HCT116 (cell line): ENCODE data around the gene LAMA1.
"Not testable (repeated sequence)": the region's sequence is repeated elsewhere in the genome, so short reads cannot be mapped to it uniquely, and the experiment has no call there.

Source experiments
- CBX3 ChIP-seq: IDR thresholded peaks from 2 replicates; pipeline ENCODE4 v1.6.1; 2012; ENCODE audit warnings: low read depth
- CEBPB ChIP-seq: IDR thresholded peaks from 2 replicates; pipeline ENCODE4 v1.6.1; 2012; ENCODE audit warnings: low read depth
- EZH2 ChIP-seq: fragments of 200-600 bp; sonication (generic); IDR thresholded peaks from 2 replicates; pipeline ENCODE4 v1.6.1; 2017; ENCODE audit warnings: antibody characterized with exemption, mixed run types
- POLR2AphosphoS5 ChIP-seq: IDR thresholded peaks from 2 replicates; pipeline ENCODE4 v1.6.1; 2011; ENCODE audit warnings: mild to moderate bottlenecking, low read depth, low read length, moderate library complexity
- TCF7L2 ChIP-seq: IDR thresholded peaks from 2 replicates; pipeline ENCODE4 v1.7.0; 2011; ENCODE audit warnings: borderline replicate concordance, inconsistent platforms; ENCODE audit not compliant: insufficient read depth, insufficient read length; ENCODE audit errors: extremely low read depth
- TF ChIP-seq, protein P1 (sequence below), 3 experiments: fragments of 200-600 bp in 1 of 3; sonication (generic) in 1 of 3; IDR thresholded peaks in 2 of 3; conservative IDR thresholded peaks in 1 of 3; 2 replicates each; pipeline ENCODE4 v1.5.1; 2012 to 2017; ENCODE audit warnings: low read depth in 2 of 3, low read length in 2 of 3, antibody characterized with exemption in 1 of 3, borderline replicate concordance in 1 of 3, control low read depth in 1 of 3, mild to moderate bottlenecking in 1 of 3, mixed read lengths in 1 of 3, mixed run types in 1 of 3, moderate library complexity in 1 of 3; ENCODE audit not compliant: insufficient read depth in 1 of 3

DNA sequence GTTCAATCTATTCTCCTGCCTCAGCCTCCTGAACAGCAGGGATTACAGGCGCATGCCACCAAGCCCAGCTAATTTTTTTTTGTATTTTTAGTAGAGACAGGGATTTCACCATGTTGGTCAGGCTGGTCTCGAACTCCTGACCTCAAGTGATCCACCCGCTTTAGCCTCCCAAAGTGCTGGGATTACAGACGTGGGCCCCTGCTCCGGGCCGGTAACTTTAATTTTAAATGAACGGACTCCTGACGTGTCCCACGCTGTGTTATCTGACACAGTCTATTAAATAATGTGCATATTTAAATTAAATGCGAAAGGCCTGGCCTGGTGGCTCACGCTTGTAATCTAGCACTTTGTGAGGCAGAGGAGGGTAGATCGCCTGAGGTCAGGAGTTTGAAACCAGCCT is 27.3 kb upstream of the LAMA1 start:
- TF ChIP-seq TCF7L2, POLR2AphosphoS5, EZH2, CBX3, CEBPB: not testable (repeated sequence)
- TF ChIP-seq, protein P1, sequence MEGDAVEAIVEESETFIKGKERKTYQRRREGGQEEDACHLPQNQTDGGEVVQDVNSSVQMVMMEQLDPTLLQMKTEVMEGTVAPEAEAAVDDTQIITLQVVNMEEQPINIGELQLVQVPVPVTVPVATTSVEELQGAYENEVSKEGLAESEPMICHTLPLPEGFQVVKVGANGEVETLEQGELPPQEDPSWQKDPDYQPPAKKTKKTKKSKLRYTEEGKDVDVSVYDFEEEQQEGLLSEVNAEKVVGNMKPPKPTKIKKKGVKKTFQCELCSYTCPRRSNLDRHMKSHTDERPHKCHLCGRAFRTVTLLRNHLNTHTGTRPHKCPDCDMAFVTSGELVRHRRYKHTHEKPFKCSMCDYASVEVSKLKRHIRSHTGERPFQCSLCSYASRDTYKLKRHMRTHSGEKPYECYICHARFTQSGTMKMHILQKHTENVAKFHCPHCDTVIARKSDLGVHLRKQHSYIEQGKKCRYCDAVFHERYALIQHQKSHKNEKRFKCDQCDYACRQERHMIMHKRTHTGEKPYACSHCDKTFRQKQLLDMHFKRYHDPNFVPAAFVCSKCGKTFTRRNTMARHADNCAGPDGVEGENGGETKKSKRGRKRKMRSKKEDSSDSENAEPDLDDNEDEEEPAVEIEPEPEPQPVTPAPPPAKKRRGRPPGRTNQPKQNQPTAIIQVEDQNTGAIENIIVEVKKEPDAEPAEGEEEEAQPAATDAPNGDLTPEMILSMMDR (IDR thresholded peaks at IDR 0.05 in 2 of 3, conservative IDR thresholded peaks at IDR 0.05 in 1 of 3; ENCODE audit: borderline replicate concordance in 1 of 3, insufficient read depth in 1 of 3, low read depth in 2 of 3, low read length in 2 of 3): not testable (repeated sequence)
